ENCODE data around the gene MMP12.

DNA sequence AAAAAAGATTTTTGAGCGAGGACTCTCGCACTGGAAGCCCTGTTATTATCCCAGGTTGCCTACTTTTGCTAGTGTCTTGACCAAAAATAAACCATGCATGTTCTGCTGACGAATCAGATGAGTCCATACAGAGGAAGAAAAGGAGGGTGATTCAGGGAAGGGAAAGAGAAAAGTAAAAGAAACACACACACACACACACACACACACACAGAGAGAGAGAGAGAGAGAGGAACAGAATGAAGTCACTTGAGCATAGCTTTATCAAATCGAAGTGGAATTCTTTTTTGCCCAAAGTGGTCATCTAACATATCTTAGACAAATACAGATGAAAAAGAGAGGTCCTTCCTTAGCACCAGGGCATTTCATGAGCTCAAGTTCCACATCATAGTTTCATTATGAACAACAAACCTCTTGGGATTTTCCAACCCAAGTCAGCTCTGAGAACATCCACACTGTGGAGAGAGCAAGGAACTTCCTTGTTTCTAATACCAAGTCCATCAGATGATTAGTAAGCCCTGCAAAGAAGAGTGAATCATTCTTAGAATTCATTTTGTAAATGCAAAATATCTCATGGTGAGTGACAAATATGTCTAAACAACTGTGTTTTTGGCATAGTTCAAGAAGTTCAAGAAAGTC is 7.7 kb upstream of the MMP12 start:
- TF ChIP-seq POLR2A (IDR thresholded peaks at IDR 0.05) (no peak), POLR2AphosphoS5 (IDR thresholded peaks at IDR 0.05) (no peak)
- TF ChIP-seq, protein P1, sequence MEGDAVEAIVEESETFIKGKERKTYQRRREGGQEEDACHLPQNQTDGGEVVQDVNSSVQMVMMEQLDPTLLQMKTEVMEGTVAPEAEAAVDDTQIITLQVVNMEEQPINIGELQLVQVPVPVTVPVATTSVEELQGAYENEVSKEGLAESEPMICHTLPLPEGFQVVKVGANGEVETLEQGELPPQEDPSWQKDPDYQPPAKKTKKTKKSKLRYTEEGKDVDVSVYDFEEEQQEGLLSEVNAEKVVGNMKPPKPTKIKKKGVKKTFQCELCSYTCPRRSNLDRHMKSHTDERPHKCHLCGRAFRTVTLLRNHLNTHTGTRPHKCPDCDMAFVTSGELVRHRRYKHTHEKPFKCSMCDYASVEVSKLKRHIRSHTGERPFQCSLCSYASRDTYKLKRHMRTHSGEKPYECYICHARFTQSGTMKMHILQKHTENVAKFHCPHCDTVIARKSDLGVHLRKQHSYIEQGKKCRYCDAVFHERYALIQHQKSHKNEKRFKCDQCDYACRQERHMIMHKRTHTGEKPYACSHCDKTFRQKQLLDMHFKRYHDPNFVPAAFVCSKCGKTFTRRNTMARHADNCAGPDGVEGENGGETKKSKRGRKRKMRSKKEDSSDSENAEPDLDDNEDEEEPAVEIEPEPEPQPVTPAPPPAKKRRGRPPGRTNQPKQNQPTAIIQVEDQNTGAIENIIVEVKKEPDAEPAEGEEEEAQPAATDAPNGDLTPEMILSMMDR (IDR thresholded peaks at IDR 0.05): no peak

All from breast epithelium (tissue), 3 donors.